CD4-positive, alpha-beta T cell treated with Interleukin-6 for 4 hours (primary cell): ENCODE measurements around the gene CHI3L1.

Experiments
- DNase-seq: peaks from one replicate; pipeline ENCODE4 v3.0.0-alpha.2; 2020; ENCODE audit warnings: mixed read lengths

Gene CHI3L1

DNA sequence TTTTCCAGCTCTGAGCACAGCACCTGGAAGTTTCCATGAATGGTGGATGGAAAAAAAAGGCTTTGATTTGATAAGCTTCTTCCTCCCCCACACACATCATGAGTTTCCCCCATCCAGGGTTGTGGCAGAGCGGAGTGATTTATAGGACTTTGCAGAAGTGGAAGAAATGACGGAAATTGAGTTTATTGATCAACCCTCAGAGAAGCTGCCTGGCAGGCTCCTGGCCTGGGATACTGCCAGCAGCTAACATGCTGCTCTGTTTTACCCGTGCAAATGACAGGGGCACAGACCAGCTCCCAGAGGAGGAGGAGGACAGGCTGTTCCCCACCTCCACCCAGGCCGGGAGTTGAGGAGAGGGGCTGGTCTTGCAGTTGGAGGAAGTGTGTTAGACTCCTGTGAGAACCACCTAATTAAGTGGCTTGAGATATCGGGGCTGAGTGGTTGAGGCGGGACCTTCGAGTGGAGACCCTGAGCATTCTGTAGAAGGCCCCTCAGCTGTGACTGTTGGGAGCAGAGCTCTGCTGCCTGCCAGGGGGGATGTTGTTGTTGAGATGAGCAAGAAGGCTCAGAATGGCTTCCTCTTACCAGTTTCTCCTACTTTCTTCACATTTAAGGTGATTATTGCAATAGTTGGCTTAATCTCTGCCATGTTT lies 37.2 kb downstream of the CHI3L1 start:
- DNase-seq: no peak

DNA sequence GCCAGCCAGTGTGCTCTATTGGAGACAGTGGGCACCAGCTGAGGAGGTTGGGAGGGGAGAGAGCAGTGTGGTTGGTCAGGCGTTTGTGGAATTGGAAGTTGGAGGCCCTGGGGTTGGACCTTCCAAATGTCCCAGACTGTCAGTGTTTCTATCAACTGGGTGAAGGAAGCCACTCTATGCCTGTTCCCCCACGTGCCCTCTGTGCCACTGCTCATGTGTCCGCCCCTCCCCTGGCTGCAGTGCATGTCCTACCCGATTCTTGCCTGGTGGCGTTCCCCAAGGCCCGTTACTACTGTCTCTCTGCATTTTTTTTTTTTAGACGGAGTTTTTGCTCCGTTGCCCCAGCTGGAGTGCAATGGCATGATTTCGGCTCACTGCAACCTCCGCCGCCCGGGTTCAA lies 37.9 kb downstream of the CHI3L1 start:
- DNase-seq: no peak

DNA sequence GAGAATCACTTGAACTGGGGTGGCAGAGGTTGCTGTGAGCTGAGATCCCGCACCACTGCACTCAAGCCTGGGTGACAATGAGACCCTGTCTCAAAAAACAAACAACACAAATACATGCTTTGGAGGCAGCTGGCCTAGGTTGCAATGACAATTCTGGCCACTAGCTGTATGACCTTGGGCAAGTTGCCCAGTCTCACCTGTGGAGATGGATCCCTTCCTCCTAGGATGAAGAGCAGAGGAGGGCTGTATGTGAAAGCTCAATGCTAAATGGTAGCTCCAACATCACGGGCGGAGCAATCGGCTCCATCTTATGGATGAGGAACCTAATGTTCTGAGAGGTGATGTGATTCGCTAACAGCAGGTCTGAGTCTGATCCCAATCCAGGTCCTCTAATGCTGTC lies 38.4 kb downstream of the CHI3L1 start:
- DNase-seq: no peak

DNA sequence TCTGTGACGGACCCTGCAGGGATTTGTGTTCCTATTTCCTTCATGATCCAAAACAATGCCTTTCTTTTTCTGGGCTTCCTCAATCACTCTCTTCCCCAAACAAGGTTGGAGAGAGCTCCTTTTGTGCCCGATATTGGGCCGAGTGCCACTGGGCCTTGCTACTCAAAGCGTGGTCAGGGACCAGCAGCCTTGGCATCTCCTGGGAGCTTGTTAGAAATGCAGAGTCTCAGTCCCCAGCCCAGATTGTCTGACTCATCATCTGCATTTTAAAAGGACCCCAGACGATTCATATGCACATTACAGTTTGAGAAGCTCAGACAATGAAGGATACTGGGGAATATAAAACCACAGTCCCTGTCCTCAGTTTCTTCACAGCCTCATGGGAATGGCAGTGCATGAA lies 39.1 kb downstream of the CHI3L1 start:
- no peak for DNase-seq

DNA sequence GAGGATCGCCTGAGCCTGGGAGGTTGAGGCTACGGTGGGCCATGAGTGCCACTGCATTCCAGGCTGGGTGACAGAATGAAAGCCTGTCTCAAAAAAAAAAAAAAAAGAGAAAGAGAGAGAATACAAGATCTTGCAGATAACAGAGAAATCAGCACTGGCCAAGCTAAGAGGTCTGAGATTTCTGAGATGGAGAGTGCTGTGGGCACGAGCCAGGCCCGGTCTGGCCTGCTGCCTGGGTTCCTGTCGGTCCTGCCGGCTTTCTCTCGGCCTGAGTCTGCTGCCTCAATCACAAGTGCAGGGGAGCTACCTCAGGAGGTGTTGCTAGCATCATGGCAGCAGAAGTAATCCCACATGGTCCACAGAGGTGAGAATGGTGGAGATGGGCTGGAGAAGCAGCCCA lies 40.0 kb downstream of the CHI3L1 start:
- DNase-seq: no peak

DNA sequence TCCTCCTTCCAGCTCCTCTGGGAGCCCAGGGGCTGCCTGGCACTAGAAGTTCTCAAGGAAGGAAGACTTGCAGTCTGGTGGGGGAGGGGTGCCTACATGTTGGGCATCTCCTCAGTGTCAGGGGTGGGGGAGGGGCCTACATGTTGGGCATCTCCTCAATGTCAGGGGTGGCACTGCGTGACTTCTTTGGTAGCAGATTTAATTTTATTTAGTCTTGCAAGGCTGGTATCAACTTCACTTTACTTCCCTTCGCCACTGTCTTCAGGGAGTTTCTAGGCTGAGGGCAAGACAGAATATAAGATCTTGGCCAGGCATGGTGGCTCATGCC lies 40.5 kb downstream of the CHI3L1 start:
- DNase-seq: no peak

DNA sequence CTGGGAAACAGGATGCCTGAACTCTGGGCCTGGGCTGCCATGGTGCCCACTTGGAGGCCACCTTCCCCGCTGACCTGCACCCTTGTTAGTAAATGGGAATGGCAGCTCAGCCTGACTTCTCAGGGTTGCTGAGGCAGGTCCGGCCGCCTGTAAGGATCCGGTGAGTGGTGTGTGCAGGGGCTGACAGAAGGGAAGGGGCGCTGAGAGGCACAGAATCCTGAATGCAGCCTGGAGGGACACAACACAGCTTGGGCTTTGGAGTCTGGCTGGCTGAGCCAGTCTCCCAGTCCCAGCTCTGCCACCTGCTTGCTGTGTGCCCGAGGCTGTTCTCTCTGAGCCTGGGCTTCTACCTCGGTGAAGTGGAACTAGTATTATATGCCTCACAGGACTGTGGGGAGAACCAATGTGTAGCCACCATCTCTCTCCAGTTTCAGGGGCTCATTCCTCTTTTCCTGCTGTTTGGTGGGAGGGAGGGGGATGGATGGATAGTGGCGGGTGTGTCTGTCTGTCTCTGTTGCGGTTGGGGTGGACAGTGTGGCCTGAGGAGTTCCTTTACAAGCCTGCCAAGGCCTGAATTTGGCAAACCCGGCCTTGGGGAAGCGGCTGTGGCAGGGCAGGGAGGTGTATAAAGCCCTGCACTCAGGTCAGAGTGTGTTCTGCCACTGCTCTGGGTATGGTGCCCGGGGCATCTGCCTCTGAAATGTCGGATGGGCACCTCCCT lies 41.0 kb downstream of the CHI3L1 start:
- DNase-seq: no peak

DNA sequence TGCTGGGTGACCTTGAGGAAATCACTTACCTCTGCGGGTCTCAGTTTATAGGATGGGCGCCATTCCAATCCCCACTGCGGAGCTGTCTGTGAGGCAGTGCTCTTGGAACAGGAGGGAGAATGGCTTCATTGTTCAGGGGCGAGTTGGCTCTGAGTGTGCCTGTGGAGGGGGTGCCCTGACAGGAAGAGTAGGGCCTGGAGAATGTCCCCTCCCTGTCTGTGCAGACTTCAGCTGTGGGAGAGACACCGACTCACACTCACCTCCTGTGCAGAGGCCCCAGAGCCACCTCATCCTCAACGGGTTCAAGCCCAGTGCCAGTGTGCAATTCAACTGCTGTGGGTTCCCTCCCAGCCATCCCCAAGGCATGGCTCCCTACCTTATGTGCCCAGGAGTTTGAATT lies 41.8 kb downstream of the CHI3L1 start:
- no peak for DNase-seq

DNA sequence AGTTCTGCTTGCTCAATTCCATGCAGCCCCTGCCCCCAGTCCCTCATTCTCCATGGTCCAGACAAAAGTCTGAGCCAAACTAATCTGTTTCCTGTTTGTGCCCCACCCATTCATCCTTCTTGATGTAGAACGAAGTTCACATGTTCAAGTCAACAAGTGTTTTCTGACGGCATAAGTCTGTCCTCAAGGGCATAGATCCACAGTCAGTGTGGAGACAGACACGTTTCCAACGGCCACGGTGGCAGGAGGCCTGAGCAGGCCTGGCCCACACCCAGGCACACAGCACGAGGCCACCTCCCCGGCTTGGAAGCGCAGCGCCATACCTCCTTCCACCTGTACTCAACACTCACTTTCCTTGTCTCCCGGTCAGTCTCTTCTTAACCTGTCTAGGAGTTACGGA lies 42.9 kb downstream of the CHI3L1 start:
- DNase-seq: no peak

DNA sequence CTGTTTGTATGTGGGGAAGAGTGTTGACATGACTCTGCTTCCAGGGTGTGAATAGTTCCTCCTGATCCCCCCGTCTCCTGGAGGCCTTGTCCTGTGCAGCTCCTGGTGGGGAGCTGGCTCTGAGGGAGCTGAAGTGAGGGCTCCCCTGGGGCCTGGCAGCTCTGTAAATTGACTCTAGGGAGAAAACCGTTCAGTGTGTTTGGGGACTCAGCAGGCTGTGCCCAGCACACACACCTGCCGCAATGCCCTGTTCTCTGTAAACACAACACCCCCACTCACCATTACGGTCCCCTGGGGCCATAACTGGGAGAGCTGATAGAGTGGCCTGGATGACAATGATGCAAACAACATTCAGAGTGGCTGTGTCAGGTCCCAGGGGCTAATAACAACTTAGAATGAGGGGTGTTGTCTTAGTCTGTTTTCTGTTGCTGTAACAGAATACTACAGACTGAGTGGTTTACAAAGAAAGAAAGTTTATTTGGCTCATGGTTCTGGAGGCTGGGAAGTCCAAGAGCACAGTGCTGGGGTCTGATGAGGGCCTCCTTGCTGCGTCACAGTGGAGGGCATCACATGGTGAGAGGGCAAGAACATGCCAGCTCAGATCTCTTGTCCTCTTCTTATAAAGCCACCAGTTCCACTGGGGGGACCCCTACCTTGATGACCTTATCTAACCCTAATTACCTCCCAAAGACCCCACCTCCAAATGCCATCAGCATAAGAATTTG lies 43.7 kb downstream of the CHI3L1 start:
- DNase-seq: no peak

DNA sequence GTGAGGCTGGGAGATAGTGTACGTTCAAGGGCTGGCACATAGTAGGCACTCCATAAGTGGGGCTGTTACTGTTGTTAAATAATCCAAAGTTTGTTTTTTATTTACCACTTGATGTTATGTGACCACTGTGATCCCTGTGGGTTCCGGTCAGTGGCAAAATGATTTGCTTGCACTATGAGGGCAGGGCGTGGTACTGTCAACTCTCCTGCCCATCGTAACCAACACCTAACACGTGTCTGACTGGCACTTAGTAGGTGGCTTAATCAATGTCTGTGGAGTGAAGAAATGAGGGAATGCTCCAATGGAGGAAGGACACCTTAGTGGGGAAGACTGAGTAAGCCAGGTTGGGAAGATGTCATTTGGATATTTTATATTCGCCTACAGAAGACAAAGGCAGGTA lies 44.4 kb downstream of the CHI3L1 start:
- no peak for DNase-seq

DNA sequence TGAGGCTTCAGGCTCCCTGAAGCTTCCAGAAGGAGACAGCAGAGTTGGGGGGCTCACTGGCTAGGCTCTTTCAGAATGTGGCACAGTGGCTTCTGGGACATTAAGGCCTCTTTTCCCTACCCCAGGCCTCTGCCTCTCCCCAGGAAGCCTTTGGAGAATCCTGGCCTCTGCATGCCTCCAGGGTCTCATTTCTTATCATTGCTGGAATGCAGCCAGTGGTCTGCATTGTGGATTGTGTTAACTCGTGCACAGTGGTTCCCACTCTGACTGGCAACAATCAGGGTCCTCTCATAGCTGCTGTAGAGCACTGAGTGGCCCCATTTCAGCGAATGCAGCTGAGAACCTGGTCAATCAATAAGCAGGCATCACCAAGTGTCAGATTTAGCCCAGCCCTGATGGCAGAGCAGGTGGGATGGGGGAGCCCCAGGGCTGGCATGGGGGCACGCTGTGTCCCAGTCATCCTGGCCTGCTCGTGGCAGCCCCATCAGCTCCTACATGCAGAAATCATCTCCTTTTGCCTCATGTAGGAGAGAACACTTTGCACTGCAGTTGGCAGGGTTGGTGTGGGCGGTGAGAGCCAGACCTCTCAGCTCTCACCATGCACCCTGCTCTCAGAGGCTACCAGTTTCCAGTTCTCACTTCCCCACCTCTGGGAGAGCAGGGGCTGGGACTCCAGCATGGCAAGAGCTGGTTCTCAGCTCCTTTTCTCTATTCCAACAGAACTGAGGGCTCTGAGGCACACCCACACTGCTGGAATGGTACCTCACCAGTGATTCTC lies 45.6 kb downstream of the CHI3L1 start:
- no peak for DNase-seq

DNA sequence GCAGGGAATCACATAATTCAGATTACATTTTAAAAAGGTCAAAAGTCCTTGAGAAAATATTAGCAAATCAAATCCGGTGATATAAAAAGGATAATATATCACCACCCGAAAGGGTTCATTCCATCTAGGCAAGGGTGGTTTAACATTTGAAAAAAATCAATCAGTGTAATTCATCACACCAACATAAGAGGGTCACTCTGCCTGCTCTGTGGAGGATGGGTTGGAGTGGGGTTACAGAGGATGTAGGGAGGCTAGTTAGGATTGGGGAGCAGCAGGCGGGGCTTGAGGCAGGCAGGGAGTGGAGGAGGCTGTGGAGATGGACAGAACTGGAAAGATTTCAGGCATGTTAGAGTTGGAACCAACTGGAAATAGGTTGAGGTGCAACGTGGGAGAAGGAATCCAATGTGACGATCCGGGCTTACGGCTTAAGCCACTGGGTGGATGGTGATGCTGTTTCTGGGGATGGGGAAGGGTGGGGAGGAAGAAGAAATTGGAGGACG lies 46.5 kb downstream of the CHI3L1 start:
- no peak for DNase-seq

DNA sequence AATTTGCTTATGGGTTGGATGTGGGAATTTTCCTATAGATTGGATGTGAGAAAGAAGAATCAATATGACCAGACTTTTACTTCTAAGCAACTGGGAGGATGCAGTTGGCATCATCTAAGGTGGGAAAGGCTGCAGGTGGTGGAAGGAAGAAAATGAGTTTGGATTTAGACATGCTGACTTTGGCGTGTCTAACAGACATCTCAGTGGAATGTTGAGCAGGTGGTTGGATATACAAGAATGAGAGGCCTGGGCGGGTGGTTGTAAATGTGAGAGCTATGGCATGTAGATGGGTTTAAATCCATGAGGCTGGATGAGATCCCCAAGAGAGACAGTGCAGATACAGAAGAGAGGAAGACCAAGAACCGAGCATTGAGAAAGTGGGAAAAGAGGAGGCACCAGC lies 48.4 kb downstream of the CHI3L1 start:
- no peak for DNase-seq

DNA sequence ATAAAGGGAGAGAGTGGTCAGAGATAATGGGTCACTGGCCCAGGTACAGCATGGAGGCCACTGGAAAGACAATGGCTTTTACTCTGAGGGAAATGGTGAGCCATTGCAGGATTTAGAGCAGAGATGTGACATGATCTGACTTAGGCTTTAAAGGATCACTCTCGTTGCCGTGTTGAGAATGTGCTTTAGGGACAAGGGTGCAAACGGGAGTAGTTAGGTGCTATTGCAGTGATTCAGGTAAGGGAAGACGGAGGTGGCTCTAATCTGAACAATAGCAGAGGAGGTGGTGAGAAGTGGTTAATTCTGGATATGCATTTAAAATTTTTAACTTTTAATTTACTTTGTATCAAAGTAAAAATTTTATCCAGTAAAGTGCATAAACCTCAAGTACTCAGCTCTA lies 49.2 kb downstream of the CHI3L1 start:
- no peak for DNase-seq

DNA sequence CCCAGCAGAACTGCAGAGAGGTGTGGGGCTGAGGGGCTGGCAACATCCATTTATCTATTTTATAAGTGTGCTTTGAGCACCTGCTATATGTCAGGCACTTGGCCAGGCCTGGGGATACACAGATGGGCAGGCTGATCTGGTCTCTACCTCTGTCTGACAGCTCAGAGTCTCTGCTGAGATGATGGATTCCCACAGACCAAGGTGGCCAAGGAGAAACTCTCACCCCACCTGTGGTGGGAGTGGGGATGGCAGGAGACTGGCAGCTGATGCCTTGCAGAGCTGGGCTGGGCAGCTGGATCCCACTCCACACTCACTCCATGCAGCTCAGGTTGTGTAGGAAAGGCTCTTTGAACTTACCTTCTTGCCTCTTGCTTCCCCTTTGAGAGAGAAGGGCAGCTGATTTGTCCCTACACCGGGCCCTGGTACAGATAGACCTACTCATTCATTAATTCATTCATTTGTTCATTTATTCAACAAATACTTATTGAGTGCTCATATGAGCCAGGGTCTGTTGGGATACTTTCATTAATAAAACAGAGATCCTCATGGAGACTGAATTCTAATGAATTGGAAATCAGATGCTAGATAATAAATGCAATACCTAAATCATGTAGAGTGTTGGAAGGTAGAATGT lies 50.0 kb downstream of the CHI3L1 start:
- no peak for DNase-seq

DNA sequence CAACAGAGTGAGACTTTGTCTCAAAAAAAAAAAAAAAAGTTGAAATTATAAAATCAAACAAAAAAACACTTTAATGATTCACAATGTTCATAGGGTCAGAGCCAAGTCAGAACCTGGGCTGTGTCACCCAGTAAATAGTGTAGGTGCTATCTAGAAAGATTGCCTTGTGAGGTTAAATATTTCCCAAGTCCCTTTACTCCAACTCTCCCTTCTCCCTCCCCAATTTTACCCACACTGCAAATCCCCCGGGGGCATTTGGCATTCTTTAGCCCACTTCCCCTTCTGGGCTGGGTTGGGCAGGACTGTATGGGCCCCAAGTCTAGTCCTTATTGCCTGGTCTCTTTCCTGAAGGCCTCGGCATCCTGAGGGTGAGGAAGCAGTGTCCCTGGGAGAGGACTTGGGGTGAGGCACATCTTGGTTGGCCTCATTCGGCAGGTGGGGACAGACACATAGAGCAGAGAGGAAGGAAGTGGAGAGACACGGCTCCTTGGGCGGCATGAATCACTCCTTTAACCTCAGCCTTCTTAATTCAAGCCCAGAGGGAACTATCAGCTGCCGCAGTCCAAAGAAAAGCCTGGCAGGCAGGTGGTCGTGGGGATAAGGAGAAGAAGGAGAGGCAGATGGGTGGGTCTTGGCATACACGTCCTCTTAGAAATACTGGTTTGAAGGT lies 50.7 kb downstream of the CHI3L1 start:
- DNase-seq: no peak

DNA sequence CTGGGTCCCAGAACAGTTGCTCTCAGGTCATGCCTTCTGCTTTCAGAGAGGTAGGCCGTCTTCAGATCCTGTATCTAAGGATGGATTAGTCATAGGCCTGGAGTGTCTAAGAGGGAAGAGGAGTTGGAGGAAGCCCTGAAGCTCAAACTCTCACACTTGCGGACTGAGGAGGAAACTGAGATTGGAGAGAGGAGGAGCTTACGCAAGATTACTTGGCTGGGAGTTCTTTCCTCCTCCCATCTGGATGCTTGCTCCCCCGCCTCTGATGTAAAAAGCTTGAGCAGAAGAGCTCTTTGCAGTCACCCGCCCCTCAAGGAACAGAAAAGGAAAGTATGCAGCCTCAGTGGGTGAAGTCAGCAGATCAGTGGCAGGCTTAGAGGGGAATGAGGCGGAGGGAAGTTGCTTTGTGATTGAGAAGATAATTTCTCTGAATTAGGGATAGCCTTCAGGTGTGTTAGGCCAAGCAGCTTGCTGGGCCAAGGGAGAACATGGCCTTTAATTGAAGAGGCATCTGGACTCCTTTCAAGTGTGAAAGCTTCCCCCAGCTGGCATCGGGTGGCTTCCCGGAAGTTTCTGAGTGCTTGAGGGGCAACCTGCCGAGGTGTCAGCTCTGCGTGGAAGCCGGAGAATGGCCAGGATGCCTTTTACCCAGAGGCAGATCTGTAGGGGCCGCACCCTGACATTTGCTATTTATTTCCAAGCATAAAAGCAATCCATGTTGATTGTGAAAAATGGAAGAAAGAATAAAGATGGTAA lies 52.4 kb downstream of the CHI3L1 start:
- no peak for DNase-seq

DNA sequence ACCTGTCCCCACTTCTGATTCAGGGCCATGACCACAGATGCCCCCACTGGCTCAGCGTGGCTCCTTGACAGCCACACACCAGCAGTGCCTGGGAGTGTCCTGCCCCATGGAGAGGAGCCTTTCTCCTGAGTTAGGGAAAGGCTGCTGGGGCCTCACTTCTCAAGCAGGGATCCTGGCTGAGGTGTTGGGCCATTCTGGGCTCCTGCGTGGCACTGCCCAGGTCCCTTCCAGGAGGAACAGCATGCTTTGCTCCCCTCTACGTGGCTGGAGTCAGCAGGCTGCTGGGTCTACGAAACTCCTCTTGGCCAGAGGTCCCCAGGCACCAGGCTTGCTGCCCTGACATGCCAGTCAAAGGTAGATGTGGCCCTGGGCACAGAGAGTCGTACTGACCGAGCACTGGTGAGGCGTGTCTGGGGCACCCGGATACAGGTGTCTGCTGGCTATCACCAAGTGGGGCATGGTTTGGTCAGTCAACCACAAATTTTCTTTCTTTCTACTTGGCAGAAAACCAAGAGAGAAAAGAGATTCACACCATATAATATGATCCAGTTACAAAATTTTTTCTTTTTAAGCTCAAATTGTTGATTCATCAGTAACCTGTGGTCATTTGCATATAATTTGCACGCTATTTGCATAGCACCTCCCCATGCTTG lies 54.8 kb downstream of the CHI3L1 start:
- no peak for DNase-seq

DNA sequence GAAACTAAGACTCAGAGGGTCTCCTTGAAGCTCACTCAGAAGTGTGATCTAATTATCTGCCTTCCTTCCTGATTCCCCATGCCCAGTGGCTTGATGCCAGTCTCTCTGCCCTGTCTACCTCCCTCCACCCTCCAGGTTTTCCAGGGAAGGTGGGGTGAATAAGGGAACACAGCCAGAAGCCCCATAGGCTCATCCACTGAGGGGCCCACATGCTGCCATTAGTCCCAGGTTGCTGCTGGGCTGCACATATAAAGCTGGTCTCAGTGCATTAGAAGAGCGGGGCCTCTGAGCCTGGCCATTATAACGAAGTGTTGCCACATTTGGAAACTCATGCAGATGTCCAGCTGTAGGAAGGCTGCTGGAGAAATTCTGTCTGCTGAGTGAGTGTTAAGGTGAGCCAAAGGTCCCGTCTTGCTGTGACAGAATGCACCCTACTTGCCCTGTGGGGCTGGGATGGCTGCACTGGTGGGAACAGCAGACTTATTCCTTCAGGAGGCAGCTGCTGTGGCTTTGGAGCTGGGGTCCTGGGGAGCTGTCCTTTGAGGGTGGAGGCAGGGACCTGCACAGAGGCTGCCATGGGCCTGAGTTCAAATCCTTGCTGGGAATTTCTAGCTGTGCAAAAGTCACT lies 56.0 kb downstream of the CHI3L1 start:
- DNase-seq: no peak
